GM23248 (cell line): ENCODE measurements around the gene MOB3B.

Experiments used
- EZH2 ChIP-seq: fragments of 200-600 bp; sonication (generic); IDR thresholded peaks from 2 replicates; pipeline ENCODE4 v1.6.1; 2018; ENCODE audit warnings: antibody characterized with exemption, mild to moderate bottlenecking; ENCODE audit not compliant: insufficient read depth, poor library complexity, severe bottlenecking
- EZH2phosphoT487 ChIP-seq: fragments of 200-600 bp; sonication (generic); IDR thresholded peaks from 2 replicates; pipeline ENCODE4 v1.6.1; 2018; ENCODE audit warnings: antibody characterized with exemption, moderate library complexity, mild to moderate bottlenecking, low read depth; ENCODE audit not compliant: insufficient read depth

GRCh38 chr9:27293996-27294395, 235.6 kb downstream of the MOB3B start:
- no peak for TF ChIP-seq EZH2phosphoT487
- TF ChIP-seq EZH2 = no peak
